ENCODE results near the gene MDFIC. TPM values are rescaled to one million over a fixed set of nuclear protein-coding genes. Genes with fewer than 3 reads are reported as not detected.
"Not testable (repeated sequence)": the region's sequence is repeated elsewhere in the genome, so short reads cannot be mapped to it uniquely, and the experiment has no call there.

MDFIC gene
- total RNA-seq, 2 donors from 2014 or later: 22.9 to 29.3 TPM

DNA sequence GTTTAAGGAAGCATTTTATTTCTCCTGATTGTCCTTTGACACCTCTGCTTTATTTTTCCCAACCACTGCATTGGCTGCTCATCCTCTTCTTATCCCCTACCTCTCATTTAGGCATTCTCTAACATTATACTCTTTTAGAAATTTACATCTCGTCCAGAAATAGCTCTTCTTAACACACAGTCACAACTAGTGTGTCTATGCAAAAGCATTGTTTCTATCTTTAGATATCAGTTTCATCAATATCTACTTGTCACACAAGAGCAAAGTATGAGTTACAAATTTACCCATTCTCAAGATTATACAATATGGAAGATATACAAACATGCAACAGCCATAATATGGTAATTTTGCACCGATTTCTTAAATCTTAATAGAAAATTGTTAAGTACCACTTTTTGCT, 35.7 kb upstream of the MDFIC start:
- H3K36me3 ChIP-seq: no peaks in the 10 kb centered on the region
- no peaks in the 10 kb centered on the region for H3K27me3 ChIP-seq (replicated peaks; ENCODE audit: insufficient read depth)
- DNase-seq (ENCODE audit: low spot score) (no peak), ATAC-seq (ENCODE audit: insufficient number of reproducible peaks, low FRiP score, low read depth) (no peak)
- H3K9me3 ChIP-seq: no peaks in the 10 kb centered on the region
- no peak overlapping the region for H3K4me3 ChIP-seq
- H3K27ac ChIP-seq: no peak overlapping the region
- no peaks in the 10 kb centered on the region for H3K4me1 ChIP-seq (ENCODE audit: control insufficient read depth in 1 of 2, low read depth in 2 of 2)
- TF ChIP-seq CTCF (IDR thresholded peaks at IDR 0.05): no peak

- DNase-seq (ENCODE audit: low spot score); H3K4me3 ChIP-seq; H3K27ac ChIP-seq; H3K36me3 ChIP-seq; H3K9me3 ChIP-seq; ATAC-seq (ENCODE audit: insufficient number of reproducible peaks, low FRiP score, low read depth); H3K4me1 ChIP-seq (ENCODE audit: control insufficient read depth in 1 of 2, low read depth in 2 of 2); H3K27me3 ChIP-seq (replicated peaks; ENCODE audit: insufficient read depth): not testable (repeated sequence)
These were observed 32.8 kb upstream of the MDFIC start for GRCh38 chr7:114889116-114889515.

DNA sequence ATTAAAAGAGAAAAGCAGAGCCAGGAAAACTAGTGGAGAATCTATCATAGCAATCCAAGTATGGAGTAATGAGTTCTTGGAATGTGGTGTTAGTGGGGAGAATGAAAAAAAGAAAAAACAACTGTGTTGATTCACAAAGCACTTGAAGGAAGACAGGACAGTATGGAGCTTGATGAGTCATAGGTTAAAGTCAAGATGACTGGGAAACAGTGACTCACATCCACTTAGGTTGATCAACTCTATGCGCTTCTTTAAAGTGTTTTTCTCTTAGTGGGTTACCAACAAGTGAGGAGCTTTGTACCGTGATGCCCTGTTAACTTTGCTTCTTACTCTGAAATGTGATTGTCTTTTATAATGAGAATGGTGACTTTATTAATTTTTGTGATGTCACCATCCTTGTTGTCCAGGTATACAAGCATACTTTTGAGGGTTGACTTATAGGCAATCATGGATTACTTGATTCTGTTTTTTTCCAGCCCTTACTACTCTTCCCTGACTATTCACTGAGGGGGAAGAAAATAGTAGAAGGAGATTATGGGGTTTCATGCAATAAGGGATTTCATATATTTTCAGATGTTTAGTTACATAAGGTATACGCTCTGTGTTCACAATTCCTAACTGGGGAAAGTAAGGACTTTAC, 32.1 kb upstream of the MDFIC start:
- Histone ChIP-seq H3K9me3 (no peaks in the 10 kb centered on the region), H3K36me3 (no peaks in the 10 kb centered on the region), H3K4me1 (ENCODE audit: control insufficient read depth in 1 of 2, low read depth in 2 of 2) (no peaks in the 10 kb centered on the region), H3K27me3 (replicated peaks; ENCODE audit: insufficient read depth) (no peaks in the 10 kb centered on the region), H3K27ac (no peak overlapping the region), H3K4me3 (no peak overlapping the region)
- ATAC-seq (ENCODE audit: insufficient number of reproducible peaks, low FRiP score, low read depth) (no peak), DNase-seq (ENCODE audit: low spot score) (no peak)
- TF ChIP-seq CTCF (IDR thresholded peaks at IDR 0.05): no peak

- ATAC-seq (ENCODE audit: insufficient number of reproducible peaks, low FRiP score, low read depth): no peak
- TF ChIP-seq CTCF (IDR thresholded peaks at IDR 0.05): no peak
- H3K36me3 ChIP-seq: no peaks in the 10 kb centered on the region
- no peak overlapping the region for H3K4me3 ChIP-seq
- DNase-seq (ENCODE audit: low spot score): no peak
- no peaks in the 10 kb centered on the region for H3K4me1 ChIP-seq (ENCODE audit: control insufficient read depth in 1 of 2, low read depth in 2 of 2)
- H3K9me3 ChIP-seq: no peaks in the 10 kb centered on the region
- H3K27me3 ChIP-seq (replicated peaks; ENCODE audit: insufficient read depth): no peaks in the 10 kb centered on the region
- H3K27ac ChIP-seq: no peak overlapping the region
These were observed 31.3 kb upstream of the MDFIC start for GRCh38 chr7:114890561-114890960.

- Histone ChIP-seq H3K4me1 (ENCODE audit: control insufficient read depth in 1 of 2, low read depth in 2 of 2) (no peaks in the 10 kb centered on the region), H3K36me3 (no peaks in the 10 kb centered on the region), H3K4me3 (no peak overlapping the region), H3K27ac (no peak overlapping the region), H3K9me3 (no peaks in the 10 kb centered on the region), H3K27me3 (replicated peaks; ENCODE audit: insufficient read depth) (no peaks in the 10 kb centered on the region)
- no peak for TF ChIP-seq CTCF (IDR thresholded peaks at IDR 0.05)
- no peak for DNase-seq (ENCODE audit: low spot score)
- no peak for ATAC-seq (ENCODE audit: insufficient number of reproducible peaks, low FRiP score, low read depth)
These were observed 21.8 kb upstream of the MDFIC start for GRCh38 chr7:114900127-114900526.

DNA sequence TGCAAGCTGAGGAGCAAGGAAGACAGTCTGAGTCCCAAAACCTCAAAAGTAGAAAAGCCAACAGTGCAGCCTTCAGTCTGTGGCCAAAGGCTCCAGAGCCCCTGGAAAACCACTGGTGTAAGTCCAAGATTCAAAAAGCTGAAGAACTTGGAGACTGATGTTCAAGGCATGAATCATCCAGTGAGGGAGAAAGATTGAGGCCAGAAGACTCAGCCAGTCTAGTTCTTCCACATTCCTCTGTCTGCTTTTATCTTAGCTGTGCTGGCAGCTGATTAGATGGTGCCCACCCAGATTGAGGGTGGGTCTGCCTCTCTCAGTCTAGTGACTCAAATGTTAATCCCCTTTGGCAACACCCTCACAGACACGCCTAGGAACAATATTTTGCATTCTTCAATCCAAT, 20.1 kb upstream of the MDFIC start:
- no peaks in the 10 kb centered on the region for H3K4me1 ChIP-seq (ENCODE audit: control insufficient read depth in 1 of 2, low read depth in 2 of 2)
- no peaks in the 10 kb centered on the region for H3K9me3 ChIP-seq
- no peak overlapping the region for H3K27ac ChIP-seq
- H3K36me3 ChIP-seq: no peaks in the 10 kb centered on the region
- no peak for ATAC-seq (ENCODE audit: insufficient number of reproducible peaks, low FRiP score, low read depth)
- no peak for TF ChIP-seq CTCF (IDR thresholded peaks at IDR 0.05)
- no peak for DNase-seq (ENCODE audit: low spot score)
- no peaks in the 10 kb centered on the region for H3K27me3 ChIP-seq (replicated peaks; ENCODE audit: insufficient read depth)
- no peak overlapping the region for H3K4me3 ChIP-seq
